GM18498 (cell line): ENCODE measurements around the gene GSG1L.

Source experiments
- ATAC-seq: cut with Tn5 transposase; IDR thresholded peaks from one replicate; pipeline ENCODE4 v1.9.1; 2021; ENCODE audit warnings: mild to moderate bottlenecking, moderate library complexity; ENCODE audit not compliant: unreplicated experiment

The GSG1L gene

GRCh38 chr16:27764427-27764826 is 299.1 kb downstream of the GSG1L start:
- no peak for ATAC-seq

- ATAC-seq = no peak
Observed at GRCh38 chr16:27762441-27762840, 301.1 kb downstream of the GSG1L start.

- no peak for ATAC-seq
Observed at GRCh38 chr16:27761816-27762215, 301.7 kb downstream of the GSG1L start.

GRCh38 chr16:27760789-27761176 is 302.7 kb downstream of the GSG1L start:
- ATAC-seq = no peak

- no peak for ATAC-seq
Observed at GRCh38 chr16:27759967-27760788, 303.3 kb downstream of the GSG1L start.

GRCh38 chr16:27759301-27759871 is 304.1 kb downstream of the GSG1L start:
- no peak for ATAC-seq

- ATAC-seq = no peak
Observed at GRCh38 chr16:27758544-27758943, 305.0 kb downstream of the GSG1L start.

GRCh38 chr16:27756206-27756970 is 307.1 kb downstream of the GSG1L start:
- ATAC-seq = no peak

GRCh38 chr16:27754788-27755690 is 308.5 kb downstream of the GSG1L start:
- no peak for ATAC-seq

- no peak for ATAC-seq
Observed at GRCh38 chr16:27753563-27753962, 310.0 kb downstream of the GSG1L start.

GRCh38 chr16:27752241-27752640 is 311.3 kb downstream of the GSG1L start:
- no peak for ATAC-seq

- no peak for ATAC-seq
Observed at GRCh38 chr16:27751676-27752075, 311.8 kb downstream of the GSG1L start.

GRCh38 chr16:27751233-27751632 is 312.3 kb downstream of the GSG1L start:
- no peak for ATAC-seq

GRCh38 chr16:27749946-27750345 is 313.6 kb downstream of the GSG1L start:
- ATAC-seq = no peak

- ATAC-seq = no peak
Observed at GRCh38 chr16:27749547-27749875, 314.0 kb downstream of the GSG1L start.

- no peak for ATAC-seq
Observed at GRCh38 chr16:27748868-27749546, 314.5 kb downstream of the GSG1L start.

GRCh38 chr16:27747946-27748345 is 315.6 kb downstream of the GSG1L start:
- no peak for ATAC-seq

- ATAC-seq = no peak
Observed at GRCh38 chr16:27746076-27746855, 317.2 kb downstream of the GSG1L start.

GRCh38 chr16:27745348-27745747 is 318.2 kb downstream of the GSG1L start:
- no peak for ATAC-seq

GRCh38 chr16:27743963-27744362 is 319.6 kb downstream of the GSG1L start:
- ATAC-seq = no peak
